WTC11 (cell line): ENCODE results near the gene SERTAD2. TPM values are rescaled to one million over a fixed set of nuclear protein-coding genes. Genes with fewer than 3 reads are reported as not detected.

Experiments
- ATAC-seq: fragments of 200-7000 bp; cut with Tn5 transposase; 2 replicates; pipeline ENCODE4 v1.10.0; 2021; ENCODE audit warnings: mild to moderate bottlenecking, moderate library complexity
- CTCF ChIA-PET: fragments of 300-600 bp; sonication (Branson Sonifier 250); formaldehyde crosslinking; loops from one replicate; lab custom pipeline; 2021; ENCODE audit warnings: antibody characterized with exemption; lab: Charles Lee
- POLR2A ChIA-PET: fragments of 350-600 bp; sonication (Branson Sonifier 250); formaldehyde crosslinking; loops from one replicate; lab custom pipeline; 2021; ENCODE audit warnings: antibody characterized with exemption; lab: Charles Lee
- DNase-seq: peaks from one replicate; pipeline ENCODE4 v3.0.0; 2021; ENCODE audit warnings: low spot score
- H3K27ac Mint-ChIP-seq: 2 replicates; pipeline ENCODE4 v1.8.0; 2021; ENCODE audit warnings: mixed read lengths
- H3K27me3 Mint-ChIP-seq: 2 replicates; pipeline ENCODE4 v1.8.0; 2021; ENCODE audit warnings: low read depth, mild to moderate bottlenecking, moderate library complexity, mixed read lengths
- H3K36me3 Mint-ChIP-seq: 2 replicates; pipeline ENCODE4 v1.8.0; 2021; ENCODE audit warnings: mixed read lengths
- H3K4me1 Mint-ChIP-seq: 2 replicates; pipeline ENCODE4 v1.8.0; 2022; ENCODE audit warnings: mixed read lengths
- H3K4me3 Mint-ChIP-seq: 2 replicates; pipeline ENCODE4 v1.8.0; 2021; ENCODE audit warnings: mild to moderate bottlenecking, moderate library complexity, mixed read lengths
- H3K9me3 Mint-ChIP-seq: 2 replicates; pipeline ENCODE4 v1.8.0; 2021; ENCODE audit warnings: mixed read lengths
- CBFB ChIP-seq: sonication (generic); formaldehyde crosslinking; IDR thresholded peaks from 2 replicates; pipeline ENCODE4 v1.8.1; 2022; ENCODE audit warnings: mild to moderate bottlenecking, low read depth, missing genetic modification reagents
- CREB1 ChIP-seq: sonication (generic); formaldehyde crosslinking; IDR thresholded peaks from 2 replicates; pipeline ENCODE4 v1.8.0; 2023; ENCODE audit warnings: mild to moderate bottlenecking, missing genetic modification reagents
- ELF4 ChIP-seq: sonication (generic); formaldehyde crosslinking; IDR thresholded peaks from 2 replicates; pipeline ENCODE4 v1.8.1; 2022; ENCODE audit warnings: low read depth, mild to moderate bottlenecking, moderate library complexity, missing genetic modification reagents
- FOXK1 ChIP-seq: sonication (generic); formaldehyde crosslinking; IDR thresholded peaks from 2 replicates; pipeline ENCODE4 v1.8.0; 2022; ENCODE audit warnings: mild to moderate bottlenecking, moderate library complexity, missing genetic modification reagents
- HMGA2 ChIP-seq: fragments of 250-450 bp; sonication (Bioruptor Pico); IDR thresholded peaks from 2 replicates; pipeline ENCODE4 v1.4.0; 2021; ENCODE audit warnings: mild to moderate bottlenecking, moderate library complexity
- RORB ChIP-seq: fragments of 250-450 bp; sonication (Bioruptor Pico); IDR thresholded peaks from 2 replicates; pipeline ENCODE4 v1.9.0; 2021; ENCODE audit warnings: mild to moderate bottlenecking
- SP1 ChIP-seq: sonication (generic); formaldehyde crosslinking; conservative IDR thresholded peaks from 2 replicates; pipeline ENCODE4 v1.8.1; 2022; ENCODE audit warnings: missing genetic modification reagents
- TP53 ChIP-seq: sonication (generic); formaldehyde crosslinking; IDR thresholded peaks from 2 replicates; pipeline ENCODE4 v1.8.1; 2023; ENCODE audit warnings: mild to moderate bottlenecking, missing genetic modification reagents
- ZNF219 ChIP-seq: sonication (generic); formaldehyde crosslinking; IDR thresholded peaks from 2 replicates; pipeline ENCODE4 v1.8.0; 2023; ENCODE audit warnings: missing genetic modification reagents, mild to moderate bottlenecking, borderline replicate concordance
- ZNF396 ChIP-seq: fragments of 250-450 bp; sonication (Bioruptor Pico); IDR thresholded peaks from 2 replicates; pipeline ENCODE4 v1.8.0; 2021; ENCODE audit warnings: mild to moderate bottlenecking, moderate library complexity, borderline replicate concordance
- ZNF423 ChIP-seq: fragments of 250-450 bp; sonication (Bioruptor Pico); IDR thresholded peaks from 2 replicates; pipeline ENCODE4 v2.1.2; 2022; ENCODE audit warnings: mild to moderate bottlenecking, moderate library complexity
- total RNA-seq: library from RNA; stranded (reverse); gene quantifications from 3 replicates; pipeline ENCODE4 v1.2.3, GENCODE V29; 2021
- TF ChIP-seq, protein P1 (sequence below): sonication (generic); formaldehyde crosslinking; IDR thresholded peaks from 2 replicates; pipeline ENCODE4 v1.8.1; 2022; ENCODE audit warnings: missing genetic modification reagents, borderline replicate concordance
- TF ChIP-seq, protein P2 (sequence below): sonication (generic); formaldehyde crosslinking; IDR thresholded peaks from 2 replicates; pipeline ENCODE4 v1.8.1; 2023; ENCODE audit warnings: mild to moderate bottlenecking, missing genetic modification reagents
- TF ChIP-seq, protein P3 (sequence below): sonication (generic); formaldehyde crosslinking; IDR thresholded peaks from 2 replicates; pipeline ENCODE4 v1.8.0; 2022; ENCODE audit warnings: mild to moderate bottlenecking, missing genetic modification reagents
- TF ChIP-seq, protein P4 (sequence below): sonication (generic); formaldehyde crosslinking; IDR thresholded peaks from 2 replicates; pipeline ENCODE4 v1.8.0; 2022; ENCODE audit warnings: missing genetic modification reagents
- TF ChIP-seq, protein P5 (sequence below): fragments of 250-450 bp; sonication (Bioruptor Pico); IDR thresholded peaks from 2 replicates; pipeline ENCODE4 v1.9.0; 2021; ENCODE audit warnings: mild to moderate bottlenecking, borderline replicate concordance
- TF ChIP-seq, protein P6 (sequence below): fragments of 200-600 bp; IDR thresholded peaks from 2 replicates; pipeline ENCODE4 v1.8.0; 2022; ENCODE audit warnings: antibody characterized with exemption

The SERTAD2 gene
- total RNA-seq, 1 experiment from 2014 or later = 7.9 TPM

DNA sequence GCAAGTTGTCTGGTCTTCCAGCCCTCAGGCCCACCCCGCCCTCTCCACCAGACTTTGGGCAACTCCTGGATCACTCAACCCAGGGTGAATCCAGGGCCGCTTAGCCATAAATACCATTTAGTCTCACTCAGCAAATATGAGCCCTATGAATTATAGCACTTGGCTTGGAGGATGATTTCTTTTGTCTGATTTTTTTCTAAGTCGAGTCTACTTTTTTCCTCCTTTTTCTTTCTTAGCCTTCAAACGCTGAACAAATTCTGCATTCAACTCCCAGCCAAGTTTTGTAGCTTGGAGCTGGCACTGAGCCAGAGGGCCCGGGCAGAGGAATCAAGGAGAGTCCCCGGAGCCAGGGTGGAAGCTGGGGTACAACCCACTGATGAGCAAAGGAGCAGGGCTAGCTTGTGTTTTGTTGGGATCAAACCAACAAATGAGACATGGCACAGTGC lies 48.7 kb downstream of the SERTAD2 start (continued):
- TF ChIP-seq, protein P1, sequence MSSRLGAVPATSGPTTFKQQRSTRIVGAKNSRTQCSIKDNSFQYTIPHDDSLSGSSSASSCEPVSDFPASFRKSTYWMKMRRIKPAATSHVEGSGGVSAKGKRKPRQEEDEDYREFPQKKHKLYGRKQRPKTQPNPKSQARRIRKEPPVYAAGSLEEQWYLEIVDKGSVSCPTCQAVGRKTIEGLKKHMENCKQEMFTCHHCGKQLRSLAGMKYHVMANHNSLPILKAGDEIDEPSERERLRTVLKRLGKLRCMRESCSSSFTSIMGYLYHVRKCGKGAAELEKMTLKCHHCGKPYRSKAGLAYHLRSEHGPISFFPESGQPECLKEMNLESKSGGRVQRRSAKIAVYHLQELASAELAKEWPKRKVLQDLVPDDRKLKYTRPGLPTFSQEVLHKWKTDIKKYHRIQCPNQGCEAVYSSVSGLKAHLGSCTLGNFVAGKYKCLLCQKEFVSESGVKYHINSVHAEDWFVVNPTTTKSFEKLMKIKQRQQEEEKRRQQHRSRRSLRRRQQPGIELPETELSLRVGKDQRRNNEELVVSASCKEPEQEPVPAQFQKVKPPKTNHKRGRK (CRISPR knock-in tag) = no peak

DNA sequence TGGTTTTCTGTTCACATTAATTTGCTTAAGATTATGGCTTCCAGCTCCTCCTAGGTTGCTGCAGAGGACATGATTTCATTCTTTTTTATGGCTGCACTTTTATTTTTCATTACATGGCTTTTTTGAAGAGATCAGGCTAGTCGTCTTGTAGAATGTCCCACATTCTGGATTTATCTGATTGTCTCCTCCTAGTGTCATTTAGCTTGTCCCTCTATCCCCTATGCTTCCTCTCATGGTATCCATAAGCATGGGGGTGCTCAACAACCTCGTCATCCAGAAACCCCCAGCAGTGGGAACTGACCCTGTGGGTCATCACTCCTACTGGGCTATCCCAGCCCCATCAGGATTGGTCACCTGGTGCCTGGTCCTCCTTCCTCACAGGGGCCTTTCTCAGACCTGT lies 49.6 kb downstream of the SERTAD2 start:
- no peak overlapping the region for H3K27ac Mint-ChIP-seq
- no peak overlapping the region for H3K4me3 Mint-ChIP-seq
- peaks cover 4% of the 10 kb centered on the region for H3K4me1 Mint-ChIP-seq
- peaks cover 7% of the 10 kb centered on the region for H3K36me3 Mint-ChIP-seq
- TF ChIP-seq SP1 (CRISPR knock-in tag) (no peak), ELF4 (CRISPR knock-in tag) (no peak), ZNF423 (CRISPR knock-in tag) (no peak), RORB (CRISPR knock-in tag) (no peak), CBFB (no peak), FOXK1 (CRISPR knock-in tag) (no peak), TP53 (CRISPR knock-in tag) (no peak), HMGA2 (no peak), CREB1 (CRISPR knock-in tag) (no peak), ZNF219 (no peak), ZNF396 (CRISPR knock-in tag) (no peak)
- TF ChIP-seq, protein P2, sequence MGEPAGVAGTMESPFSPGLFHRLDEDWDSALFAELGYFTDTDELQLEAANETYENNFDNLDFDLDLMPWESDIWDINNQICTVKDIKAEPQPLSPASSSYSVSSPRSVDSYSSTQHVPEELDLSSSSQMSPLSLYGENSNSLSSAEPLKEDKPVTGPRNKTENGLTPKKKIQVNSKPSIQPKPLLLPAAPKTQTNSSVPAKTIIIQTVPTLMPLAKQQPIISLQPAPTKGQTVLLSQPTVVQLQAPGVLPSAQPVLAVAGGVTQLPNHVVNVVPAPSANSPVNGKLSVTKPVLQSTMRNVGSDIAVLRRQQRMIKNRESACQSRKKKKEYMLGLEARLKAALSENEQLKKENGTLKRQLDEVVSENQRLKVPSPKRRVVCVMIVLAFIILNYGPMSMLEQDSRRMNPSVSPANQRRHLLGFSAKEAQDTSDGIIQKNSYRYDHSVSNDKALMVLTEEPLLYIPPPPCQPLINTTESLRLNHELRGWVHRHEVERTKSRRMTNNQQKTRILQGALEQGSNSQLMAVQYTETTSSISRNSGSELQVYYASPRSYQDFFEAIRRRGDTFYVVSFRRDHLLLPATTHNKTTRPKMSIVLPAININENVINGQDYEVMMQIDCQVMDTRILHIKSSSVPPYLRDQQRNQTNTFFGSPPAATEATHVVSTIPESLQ (CRISPR knock-in tag) = no peak
- TF ChIP-seq, protein P3, sequence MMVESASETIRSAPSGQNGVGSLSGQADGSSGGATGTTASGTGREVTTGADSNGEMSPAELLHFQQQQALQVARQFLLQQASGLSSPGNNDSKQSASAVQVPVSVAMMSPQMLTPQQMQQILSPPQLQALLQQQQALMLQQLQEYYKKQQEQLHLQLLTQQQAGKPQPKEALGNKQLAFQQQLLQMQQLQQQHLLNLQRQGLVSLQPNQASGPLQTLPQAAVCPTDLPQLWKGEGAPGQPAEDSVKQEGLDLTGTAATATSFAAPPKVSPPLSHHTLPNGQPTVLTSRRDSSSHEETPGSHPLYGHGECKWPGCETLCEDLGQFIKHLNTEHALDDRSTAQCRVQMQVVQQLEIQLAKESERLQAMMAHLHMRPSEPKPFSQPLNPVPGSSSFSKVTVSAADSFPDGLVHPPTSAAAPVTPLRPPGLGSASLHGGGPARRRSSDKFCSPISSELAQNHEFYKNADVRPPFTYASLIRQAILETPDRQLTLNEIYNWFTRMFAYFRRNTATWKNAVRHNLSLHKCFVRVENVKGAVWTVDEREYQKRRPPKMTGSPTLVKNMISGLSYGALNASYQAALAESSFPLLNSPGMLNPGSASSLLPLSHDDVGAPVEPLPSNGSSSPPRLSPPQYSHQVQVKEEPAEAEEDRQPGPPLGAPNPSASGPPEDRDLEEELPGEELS = no peak
- TF ChIP-seq, protein P4, sequence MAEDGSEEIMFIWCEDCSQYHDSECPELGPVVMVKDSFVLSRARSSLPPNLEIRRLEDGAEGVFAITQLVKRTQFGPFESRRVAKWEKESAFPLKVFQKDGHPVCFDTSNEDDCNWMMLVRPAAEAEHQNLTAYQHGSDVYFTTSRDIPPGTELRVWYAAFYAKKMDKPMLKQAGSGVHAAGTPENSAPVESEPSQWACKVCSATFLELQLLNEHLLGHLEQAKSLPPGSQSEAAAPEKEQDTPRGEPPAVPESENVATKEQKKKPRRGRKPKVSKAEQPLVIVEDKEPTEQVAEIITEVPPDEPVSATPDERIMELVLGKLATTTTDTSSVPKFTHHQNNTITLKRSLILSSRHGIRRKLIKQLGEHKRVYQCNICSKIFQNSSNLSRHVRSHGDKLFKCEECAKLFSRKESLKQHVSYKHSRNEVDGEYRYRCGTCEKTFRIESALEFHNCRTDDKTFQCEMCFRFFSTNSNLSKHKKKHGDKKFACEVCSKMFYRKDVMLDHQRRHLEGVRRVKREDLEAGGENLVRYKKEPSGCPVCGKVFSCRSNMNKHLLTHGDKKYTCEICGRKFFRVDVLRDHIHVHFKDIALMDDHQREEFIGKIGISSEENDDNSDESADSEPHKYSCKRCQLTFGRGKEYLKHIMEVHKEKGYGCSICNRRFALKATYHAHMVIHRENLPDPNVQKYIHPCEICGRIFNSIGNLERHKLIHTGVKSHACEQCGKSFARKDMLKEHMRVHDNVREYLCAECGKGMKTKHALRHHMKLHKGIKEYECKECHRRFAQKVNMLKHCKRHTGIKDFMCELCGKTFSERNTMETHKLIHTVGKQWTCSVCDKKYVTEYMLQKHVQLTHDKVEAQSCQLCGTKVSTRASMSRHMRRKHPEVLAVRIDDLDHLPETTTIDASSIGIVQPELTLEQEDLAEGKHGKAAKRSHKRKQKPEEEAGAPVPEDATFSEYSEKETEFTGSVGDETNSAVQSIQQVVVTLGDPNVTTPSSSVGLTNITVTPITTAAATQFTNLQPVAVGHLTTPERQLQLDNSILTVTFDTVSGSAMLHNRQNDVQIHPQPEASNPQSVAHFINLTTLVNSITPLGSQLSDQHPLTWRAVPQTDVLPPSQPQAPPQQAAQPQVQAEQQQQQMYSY (CRISPR knock-in tag) = no peak
- TF ChIP-seq, protein P5, sequence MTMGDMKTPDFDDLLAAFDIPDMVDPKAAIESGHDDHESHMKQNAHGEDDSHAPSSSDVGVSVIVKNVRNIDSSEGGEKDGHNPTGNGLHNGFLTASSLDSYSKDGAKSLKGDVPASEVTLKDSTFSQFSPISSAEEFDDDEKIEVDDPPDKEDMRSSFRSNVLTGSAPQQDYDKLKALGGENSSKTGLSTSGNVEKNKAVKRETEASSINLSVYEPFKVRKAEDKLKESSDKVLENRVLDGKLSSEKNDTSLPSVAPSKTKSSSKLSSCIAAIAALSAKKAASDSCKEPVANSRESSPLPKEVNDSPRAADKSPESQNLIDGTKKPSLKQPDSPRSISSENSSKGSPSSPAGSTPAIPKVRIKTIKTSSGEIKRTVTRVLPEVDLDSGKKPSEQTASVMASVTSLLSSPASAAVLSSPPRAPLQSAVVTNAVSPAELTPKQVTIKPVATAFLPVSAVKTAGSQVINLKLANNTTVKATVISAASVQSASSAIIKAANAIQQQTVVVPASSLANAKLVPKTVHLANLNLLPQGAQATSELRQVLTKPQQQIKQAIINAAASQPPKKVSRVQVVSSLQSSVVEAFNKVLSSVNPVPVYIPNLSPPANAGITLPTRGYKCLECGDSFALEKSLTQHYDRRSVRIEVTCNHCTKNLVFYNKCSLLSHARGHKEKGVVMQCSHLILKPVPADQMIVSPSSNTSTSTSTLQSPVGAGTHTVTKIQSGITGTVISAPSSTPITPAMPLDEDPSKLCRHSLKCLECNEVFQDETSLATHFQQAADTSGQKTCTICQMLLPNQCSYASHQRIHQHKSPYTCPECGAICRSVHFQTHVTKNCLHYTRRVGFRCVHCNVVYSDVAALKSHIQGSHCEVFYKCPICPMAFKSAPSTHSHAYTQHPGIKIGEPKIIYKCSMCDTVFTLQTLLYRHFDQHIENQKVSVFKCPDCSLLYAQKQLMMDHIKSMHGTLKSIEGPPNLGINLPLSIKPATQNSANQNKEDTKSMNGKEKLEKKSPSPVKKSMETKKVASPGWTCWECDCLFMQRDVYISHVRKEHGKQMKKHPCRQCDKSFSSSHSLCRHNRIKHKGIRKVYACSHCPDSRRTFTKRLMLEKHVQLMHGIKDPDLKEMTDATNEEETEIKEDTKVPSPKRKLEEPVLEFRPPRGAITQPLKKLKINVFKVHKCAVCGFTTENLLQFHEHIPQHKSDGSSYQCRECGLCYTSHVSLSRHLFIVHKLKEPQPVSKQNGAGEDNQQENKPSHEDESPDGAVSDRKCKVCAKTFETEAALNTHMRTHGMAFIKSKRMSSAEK (CRISPR knock-in tag) = no peak
- TF ChIP-seq, protein P6, sequence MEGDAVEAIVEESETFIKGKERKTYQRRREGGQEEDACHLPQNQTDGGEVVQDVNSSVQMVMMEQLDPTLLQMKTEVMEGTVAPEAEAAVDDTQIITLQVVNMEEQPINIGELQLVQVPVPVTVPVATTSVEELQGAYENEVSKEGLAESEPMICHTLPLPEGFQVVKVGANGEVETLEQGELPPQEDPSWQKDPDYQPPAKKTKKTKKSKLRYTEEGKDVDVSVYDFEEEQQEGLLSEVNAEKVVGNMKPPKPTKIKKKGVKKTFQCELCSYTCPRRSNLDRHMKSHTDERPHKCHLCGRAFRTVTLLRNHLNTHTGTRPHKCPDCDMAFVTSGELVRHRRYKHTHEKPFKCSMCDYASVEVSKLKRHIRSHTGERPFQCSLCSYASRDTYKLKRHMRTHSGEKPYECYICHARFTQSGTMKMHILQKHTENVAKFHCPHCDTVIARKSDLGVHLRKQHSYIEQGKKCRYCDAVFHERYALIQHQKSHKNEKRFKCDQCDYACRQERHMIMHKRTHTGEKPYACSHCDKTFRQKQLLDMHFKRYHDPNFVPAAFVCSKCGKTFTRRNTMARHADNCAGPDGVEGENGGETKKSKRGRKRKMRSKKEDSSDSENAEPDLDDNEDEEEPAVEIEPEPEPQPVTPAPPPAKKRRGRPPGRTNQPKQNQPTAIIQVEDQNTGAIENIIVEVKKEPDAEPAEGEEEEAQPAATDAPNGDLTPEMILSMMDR = no peak
- TF ChIP-seq, all 79 proteins: peak for 0
- CTCF ChIA-PET = no interaction called here
- ATAC-seq (no peak), DNase-seq (no peak)
- H3K9me3 Mint-ChIP-seq = peaks cover 15% of the 10 kb centered on the region
- H3K27me3 Mint-ChIP-seq = peaks cover 13% of the 10 kb centered on the region
- POLR2A ChIA-PET = no interaction called here
